HCT116 (cell line): ENCODE results near the gene KIFAP3. TPM values are rescaled to one million over a fixed set of nuclear protein-coding genes. Genes with fewer than 3 reads are reported as not detected.
A peak's percentile ranks its signal among the peaks of the same experiment; 100 is the strongest.

ENCODE experiments used
- ATAC-seq: fragments of 200-7000 bp; cut with Tn5 transposase; 2 replicates; pipeline ENCODE4 v1.9.1; 2020; ENCODE audit warnings: mild to moderate bottlenecking, moderate library complexity
- BruUV-seq: library from RNA; stranded (reverse); fragments of 400-500 nt; replicated peaks from 2 replicates; lab custom pipeline; 2021; lab: Mats Ljungman, UMichigan
- CTCF ChIA-PET: fragments of 300-600 bp; sonication (Branson Sonifier 250); formaldehyde crosslinking; loops from one replicate; lab custom pipeline; 2021; ENCODE audit warnings: antibody characterized with exemption; lab: Charles Lee
- POLR2A ChIA-PET: fragments of 300-600, 350-600 bp; sonication (Branson Sonifier 250); formaldehyde crosslinking; loops from one replicate; lab custom pipeline; 2021; ENCODE audit warnings: antibody characterized with exemption; lab: Charles Lee
- RAD21 ChIA-PET, 2 experiments: fragments of 300-600 bp; sonication (Branson Sonifier 250); formaldehyde crosslinking; loops; one replicate each; lab custom pipeline; 2023; ENCODE audit warnings: low total read pairs in 2 of 2; ENCODE audit not compliant: uncharacterized antibody in 2 of 2, unreplicated experiment in 2 of 2, low non-redundant PET in 1 of 2; lab: Charles Lee
- DNase-seq: peaks from one replicate; pipeline ENCODE4 v3.0.0-alpha.2; 2010; ENCODE audit warnings: low read depth, low spot score
- H2AFZ ChIP-seq: fragments of 200-600 bp; shearing (Covaris generic), sonication (generic); 2 replicates; pipeline ENCODE4 v1.6.1; 2017; ENCODE audit warnings: low read depth, mixed run types, mixed read lengths, antibody characterized with exemption, low read length; ENCODE audit not compliant: poor library complexity, severe bottlenecking
- H3K27ac ChIP-seq: 2 replicates; pipeline ENCODE4 v1.5.1; 2012; ENCODE audit warnings: low read depth, low read length
- H3K27me3 ChIP-seq: fragments of 200-600 bp; sonication (generic); 2 replicates; pipeline ENCODE4 v1.6.1; 2016; ENCODE audit warnings: mixed run types, low read length, mixed read lengths; ENCODE audit not compliant: insufficient read depth
- H3K36me3 ChIP-seq, 2 experiments: fragments of 200-500 bp in 1 of 2; fragments of 200-600 bp in 1 of 2; sonication (Bioruptor generic) in 1 of 2; sonication (generic) in 1 of 2; 2 replicates each; pipeline versions ENCODE4 v1.5.1 to v1.6.1; 2014 to 2016; ENCODE audit warnings: low read length in 2 of 2, inconsistent platforms in 1 of 2, mixed read lengths in 1 of 2, mixed run types in 1 of 2; ENCODE audit not compliant: insufficient read depth in 2 of 2, control insufficient read depth in 1 of 2
- H3K4me1 ChIP-seq, 2 experiments: fragments of 200-600 bp in 1 of 2; sonication (generic) in 1 of 2; 2 replicates each; pipeline versions ENCODE4 v1.5.1 to v1.6.1; 2012 to 2017; ENCODE audit warnings: low read length in 2 of 2, inconsistent platforms in 1 of 2, mild to moderate bottlenecking in 1 of 2, mixed read lengths in 1 of 2, mixed run types in 1 of 2, moderate library complexity in 1 of 2; ENCODE audit not compliant: insufficient read depth in 2 of 2, control insufficient read depth in 1 of 2
- H3K4me2 ChIP-seq: fragments of 200-600 bp; sonication (generic); 2 replicates; pipeline ENCODE4 v1.6.1; 2017; ENCODE audit warnings: mixed run types, low read length, mixed read lengths
- H3K4me3 ChIP-seq, 2 experiments: fragments of 200-600 bp in 1 of 2; sonication (generic) in 1 of 2; replicated peaks in 1 of 2; 2 replicates each; pipeline ENCODE4 v1.5.1; 2011 to 2016; ENCODE audit warnings: low read length in 2 of 2, control low read depth in 1 of 2, low read depth in 1 of 2, mild to moderate bottlenecking in 1 of 2, mixed read lengths in 1 of 2, mixed run types in 1 of 2
- H3K79me2 ChIP-seq: fragments of 200-600 bp; sonication (generic); 2 replicates; pipeline ENCODE4 v1.6.1; 2017; ENCODE audit warnings: mild to moderate bottlenecking, mixed run types, low read length, moderate library complexity, mixed read lengths; ENCODE audit not compliant: insufficient read depth
- H3K9ac ChIP-seq: fragments of 200-600 bp; sonication (generic); 2 replicates; pipeline ENCODE4 v1.6.1; 2016; ENCODE audit warnings: low read length, mixed read lengths
- H3K9me2 ChIP-seq: fragments of 200-600 bp; sonication (generic), shearing (Covaris generic); 2 replicates; pipeline ENCODE4 v1.6.1; 2017; ENCODE audit warnings: mixed run types, mild to moderate bottlenecking, moderate library complexity; ENCODE audit not compliant: insufficient read depth
- H3K9me3 ChIP-seq, 2 experiments: fragments of 200-500 bp in 1 of 2; fragments of 200-600 bp in 1 of 2; sonication (Bioruptor generic) in 1 of 2; sonication (generic) in 1 of 2; 2 replicates each; pipeline ENCODE4 v1.6.1; 2014 to 2017; ENCODE audit warnings: low read length in 2 of 2, mixed read lengths in 2 of 2, inconsistent platforms in 1 of 2, low read depth in 1 of 2, mild to moderate bottlenecking in 1 of 2, mixed run types in 1 of 2, moderate library complexity in 1 of 2; ENCODE audit not compliant: control insufficient read depth in 1 of 2, insufficient read depth in 1 of 2
- H4K20me1 ChIP-seq: fragments of 200-600 bp; sonication (generic), shearing (Covaris generic); 2 replicates; pipeline ENCODE4 v1.6.1; 2017; ENCODE audit warnings: mixed run types, mild to moderate bottlenecking, moderate library complexity; ENCODE audit not compliant: insufficient read depth
- CBX3 ChIP-seq: IDR thresholded peaks from 2 replicates; pipeline ENCODE4 v1.6.1; 2012; ENCODE audit warnings: low read depth
- CEBPB ChIP-seq: IDR thresholded peaks from 2 replicates; pipeline ENCODE4 v1.6.1; 2012; ENCODE audit warnings: low read depth
- EGR1 ChIP-seq: IDR thresholded peaks from 2 replicates; pipeline ENCODE4 v1.6.1; 2012; ENCODE audit warnings: low read depth
- ELF1 ChIP-seq: IDR thresholded peaks from 2 replicates; pipeline ENCODE4 v1.6.1; 2012; ENCODE audit warnings: low read depth, borderline replicate concordance
- EZH2 ChIP-seq: fragments of 200-600 bp; sonication (generic); IDR thresholded peaks from 2 replicates; pipeline ENCODE4 v1.6.1; 2017; ENCODE audit warnings: antibody characterized with exemption, mixed run types
- RAD21 ChIP-seq: IDR thresholded peaks from 2 replicates; pipeline ENCODE4 v1.6.1; 2012; ENCODE audit warnings: low read depth, mild to moderate bottlenecking
- SIN3A ChIP-seq: IDR thresholded peaks from 2 replicates; pipeline ENCODE4 v1.6.1; 2012; ENCODE audit warnings: low read depth
- SP1 ChIP-seq: IDR thresholded peaks from 2 replicates; pipeline ENCODE4 v1.6.1; 2012; ENCODE audit warnings: low read depth
- SRF ChIP-seq: IDR thresholded peaks from 2 replicates; pipeline ENCODE4 v1.6.1; 2012; ENCODE audit warnings: low read depth
- TCF7L2 ChIP-seq: IDR thresholded peaks from 2 replicates; pipeline ENCODE4 v1.7.0; 2011; ENCODE audit warnings: borderline replicate concordance, inconsistent platforms; ENCODE audit not compliant: insufficient read depth, insufficient read length; ENCODE audit errors: extremely low read depth
- YY1 ChIP-seq: IDR thresholded peaks from 2 replicates; pipeline ENCODE4 v1.6.1; 2011; ENCODE audit warnings: low read length, low read depth, moderate library complexity, mild to moderate bottlenecking; ENCODE audit not compliant: insufficient replicate concordance; ENCODE audit errors: extremely low read depth
- ZBTB33 ChIP-seq: IDR thresholded peaks from 2 replicates; pipeline ENCODE4 v1.6.1; 2011; ENCODE audit warnings: mild to moderate bottlenecking, low read length, moderate library complexity; ENCODE audit not compliant: insufficient replicate concordance; ENCODE audit errors: extremely low read depth
- ZNF274 ChIP-seq: fragments of 200-500 bp; sonication (Bioruptor generic); IDR thresholded peaks from 2 replicates; pipeline ENCODE4 v1.6.1; 2014; ENCODE audit warnings: mild to moderate bottlenecking, low read depth, low read length, inconsistent platforms
- intact Hi-C: fragments of 100-400 bp; cut with micrococcal nuclease; formaldehyde crosslinking; loops from 2 replicates; pipeline ENCODE4 v1.10.0; 2022
- total RNA-seq: library from RNA; stranded (reverse); gene quantifications from one replicate; pipeline ENCODE4 v1.2.1, GENCODE V29; 2021; ENCODE audit not compliant: unreplicated experiment
- TF ChIP-seq, protein P1 (sequence below), 3 experiments: fragments of 200-600 bp in 1 of 3; sonication (generic) in 1 of 3; IDR thresholded peaks in 2 of 3; conservative IDR thresholded peaks in 1 of 3; 2 replicates each; pipeline ENCODE4 v1.5.1; 2012 to 2017; ENCODE audit warnings: low read depth in 2 of 3, low read length in 2 of 3, antibody characterized with exemption in 1 of 3, borderline replicate concordance in 1 of 3, control low read depth in 1 of 3, mild to moderate bottlenecking in 1 of 3, mixed read lengths in 1 of 3, mixed run types in 1 of 3, moderate library complexity in 1 of 3; ENCODE audit not compliant: insufficient read depth in 1 of 3
- TF ChIP-seq, protein P2 (sequence below): IDR thresholded peaks from 2 replicates; pipeline ENCODE4 v1.6.1; 2012

KIFAP3 gene
- total RNA-seq, 1 experiment from 2014 or later = 10.8 TPM

DNA sequence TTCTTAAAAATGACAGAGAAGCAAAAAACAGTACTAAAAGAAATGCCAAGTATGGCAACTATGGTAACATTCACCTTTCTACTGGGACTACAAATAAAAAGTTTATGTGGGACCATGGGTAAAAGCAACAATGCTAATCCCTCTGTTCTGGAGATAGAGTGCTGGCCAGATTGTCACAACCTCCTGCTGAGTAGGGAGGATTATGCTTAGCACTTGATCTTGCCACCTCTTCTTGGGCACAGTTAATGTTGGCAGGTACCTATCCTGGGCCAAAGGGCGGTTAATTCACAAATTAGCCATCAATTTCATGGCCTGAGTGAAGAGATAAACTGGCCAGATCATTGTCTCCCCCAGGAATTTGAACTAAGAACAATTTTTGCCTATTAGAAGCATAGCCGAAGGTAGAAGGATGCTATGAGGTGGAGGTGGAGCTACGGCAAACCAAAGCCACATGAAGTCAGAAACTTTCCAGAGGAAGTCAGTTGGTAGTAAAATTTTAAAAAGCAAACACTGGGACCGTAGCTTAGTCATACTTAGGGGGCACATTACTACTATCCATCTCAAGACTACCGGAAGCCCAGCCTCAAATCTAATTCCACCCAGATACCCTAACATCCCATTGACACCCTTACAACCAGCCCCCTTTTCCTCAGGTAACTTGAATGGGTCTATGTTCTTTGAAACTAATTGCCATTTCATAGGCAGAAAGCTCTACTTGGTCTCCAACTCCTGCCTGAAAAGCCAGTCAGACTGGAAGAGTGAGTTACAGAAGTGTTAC is 183.5 kb downstream of the KIFAP3 start:
- CTCF ChIA-PET = interaction anchor here (0.9 kb wide), 1 partner anchor 345 kb away, joined by 3 read pairs; no protein-coding TSS in a partner anchor

GRCh38 chr1:169889871-169890270 is 184.6 kb downstream of the KIFAP3 start:
- no peaks in the 10 kb centered on the region for H4K20me1 ChIP-seq
- BruUV-seq = no TSS peak
- no peaks in the 10 kb centered on the region for H3K9me3 ChIP-seq
- H3K4me3 ChIP-seq = no peak overlapping the region
- no peak overlapping the region for H3K4me2 ChIP-seq
- H2AFZ ChIP-seq = no peak overlapping the region
- CTCF ChIA-PET = no interaction called here
- peaks cover 18 to 29% of the 10 kb centered on the region in 2 experiments for H3K4me1 ChIP-seq
- intact Hi-C loops = no loop called here
- H3K36me3 ChIP-seq = peaks cover 6 to 12% of the 10 kb centered on the region in 2 experiments; a peak in 3 of 4 replicates
- no peaks in the 10 kb centered on the region for H3K27me3 ChIP-seq
- peaks cover 47% of the 10 kb centered on the region for H3K79me2 ChIP-seq
- POLR2A ChIA-PET = no interaction called here
- H3K9me2 ChIP-seq = no peaks in the 10 kb centered on the region
- RAD21 ChIA-PET = no interaction called here
- H3K27ac ChIP-seq = no peak overlapping the region
- H3K9ac ChIP-seq = no peak overlapping the region
- no peak for ATAC-seq
- DNase-seq = no peak
- TF ChIP-seq EGR1 = no peak
- TF ChIP-seq ZNF274 = no peak
- no peak for TF ChIP-seq ZBTB33
- TF ChIP-seq, protein P1, sequence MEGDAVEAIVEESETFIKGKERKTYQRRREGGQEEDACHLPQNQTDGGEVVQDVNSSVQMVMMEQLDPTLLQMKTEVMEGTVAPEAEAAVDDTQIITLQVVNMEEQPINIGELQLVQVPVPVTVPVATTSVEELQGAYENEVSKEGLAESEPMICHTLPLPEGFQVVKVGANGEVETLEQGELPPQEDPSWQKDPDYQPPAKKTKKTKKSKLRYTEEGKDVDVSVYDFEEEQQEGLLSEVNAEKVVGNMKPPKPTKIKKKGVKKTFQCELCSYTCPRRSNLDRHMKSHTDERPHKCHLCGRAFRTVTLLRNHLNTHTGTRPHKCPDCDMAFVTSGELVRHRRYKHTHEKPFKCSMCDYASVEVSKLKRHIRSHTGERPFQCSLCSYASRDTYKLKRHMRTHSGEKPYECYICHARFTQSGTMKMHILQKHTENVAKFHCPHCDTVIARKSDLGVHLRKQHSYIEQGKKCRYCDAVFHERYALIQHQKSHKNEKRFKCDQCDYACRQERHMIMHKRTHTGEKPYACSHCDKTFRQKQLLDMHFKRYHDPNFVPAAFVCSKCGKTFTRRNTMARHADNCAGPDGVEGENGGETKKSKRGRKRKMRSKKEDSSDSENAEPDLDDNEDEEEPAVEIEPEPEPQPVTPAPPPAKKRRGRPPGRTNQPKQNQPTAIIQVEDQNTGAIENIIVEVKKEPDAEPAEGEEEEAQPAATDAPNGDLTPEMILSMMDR (IDR thresholded peaks at IDR 0.05 in 2 of 3, conservative IDR thresholded peaks at IDR 0.05 in 1 of 3; ENCODE audit: borderline replicate concordance in 1 of 3, insufficient read depth in 1 of 3, low read depth in 2 of 3, low read length in 2 of 3) = no peak
- no peak for TF ChIP-seq RAD21
- no peak for TF ChIP-seq SIN3A
- no peak for TF ChIP-seq ELF1
- no peak for TF ChIP-seq CBX3
- no peak for TF ChIP-seq CEBPB
- no peak for TF ChIP-seq EZH2
- no peak for TF ChIP-seq SP1
- no peak for TF ChIP-seq TCF7L2
- TF ChIP-seq SRF = no peak

More for the DNA sequence above, 183.5 kb downstream of the KIFAP3 start:
- no peak for DNase-seq
- H3K27ac ChIP-seq = peak overlapping the region; percentile 53
- POLR2A ChIA-PET = no interaction called here
- RAD21 ChIA-PET = no interaction called here
- intact Hi-C loops = no loop called here
- no peaks in the 10 kb centered on the region for H4K20me1 ChIP-seq
- peaks cover 0 to 10% of the 10 kb centered on the region in 2 experiments; a peak in 1 of 4 replicates for H3K36me3 ChIP-seq
- no peaks in the 10 kb centered on the region for H3K27me3 ChIP-seq
- TF ChIP-seq EZH2 = no peak
- TF ChIP-seq SP1 = peak; percentile 62
- TF ChIP-seq, protein P2, sequence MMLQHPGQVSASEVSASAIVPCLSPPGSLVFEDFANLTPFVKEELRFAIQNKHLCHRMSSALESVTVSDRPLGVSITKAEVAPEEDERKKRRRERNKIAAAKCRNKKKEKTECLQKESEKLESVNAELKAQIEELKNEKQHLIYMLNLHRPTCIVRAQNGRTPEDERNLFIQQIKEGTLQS = no peak
- no peak for TF ChIP-seq YY1
- no peaks in the 10 kb centered on the region for H3K9me3 ChIP-seq
- peaks cover 47% of the 10 kb centered on the region for H3K79me2 ChIP-seq
- H3K4me2 ChIP-seq = peak overlapping the region; percentile 90
- H3K4me1 ChIP-seq = peaks cover 18 to 30% of the 10 kb centered on the region in 2 experiments
- ATAC-seq = no peak
- H3K4me3 ChIP-seq = peak overlapping the region in 1 of 2 experiments; percentile 77; a peak in 1 of 4 replicates
- H2AFZ ChIP-seq = no peak overlapping the region
- 0 out of 2 replicates have a peak overlapping the region, but pooled peaks have one; percentile 9 for H3K9ac ChIP-seq
- H3K9me2 ChIP-seq = no peaks in the 10 kb centered on the region
- BruUV-seq = no TSS peak
